ENCODE data around the gene NAT8.
"Not testable (repeated sequence)": the region's sequence is repeated elsewhere in the genome, so short reads cannot be mapped to it uniquely, and the experiment has no call there.

DNA sequence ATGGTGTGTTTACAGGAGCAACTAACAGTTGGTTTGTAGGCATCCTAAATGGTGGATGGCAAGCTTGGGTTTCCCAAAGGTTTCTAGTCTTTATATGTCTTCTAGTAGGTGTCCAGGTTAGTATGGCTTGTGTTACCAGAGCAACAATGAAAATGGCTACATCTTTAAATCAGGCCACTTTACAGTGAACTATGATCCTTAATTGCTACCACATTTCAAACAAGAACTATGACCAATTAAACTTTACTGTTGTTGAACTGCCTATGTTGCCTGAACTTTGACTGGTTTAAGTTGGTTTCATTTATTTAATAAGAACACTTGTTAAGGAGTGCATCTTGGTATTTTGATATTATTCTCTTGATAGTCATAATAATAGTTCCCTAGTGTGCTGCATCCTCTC is 5.2 kb downstream of the NAT8 start:
- TF ChIP-seq, protein P1, sequence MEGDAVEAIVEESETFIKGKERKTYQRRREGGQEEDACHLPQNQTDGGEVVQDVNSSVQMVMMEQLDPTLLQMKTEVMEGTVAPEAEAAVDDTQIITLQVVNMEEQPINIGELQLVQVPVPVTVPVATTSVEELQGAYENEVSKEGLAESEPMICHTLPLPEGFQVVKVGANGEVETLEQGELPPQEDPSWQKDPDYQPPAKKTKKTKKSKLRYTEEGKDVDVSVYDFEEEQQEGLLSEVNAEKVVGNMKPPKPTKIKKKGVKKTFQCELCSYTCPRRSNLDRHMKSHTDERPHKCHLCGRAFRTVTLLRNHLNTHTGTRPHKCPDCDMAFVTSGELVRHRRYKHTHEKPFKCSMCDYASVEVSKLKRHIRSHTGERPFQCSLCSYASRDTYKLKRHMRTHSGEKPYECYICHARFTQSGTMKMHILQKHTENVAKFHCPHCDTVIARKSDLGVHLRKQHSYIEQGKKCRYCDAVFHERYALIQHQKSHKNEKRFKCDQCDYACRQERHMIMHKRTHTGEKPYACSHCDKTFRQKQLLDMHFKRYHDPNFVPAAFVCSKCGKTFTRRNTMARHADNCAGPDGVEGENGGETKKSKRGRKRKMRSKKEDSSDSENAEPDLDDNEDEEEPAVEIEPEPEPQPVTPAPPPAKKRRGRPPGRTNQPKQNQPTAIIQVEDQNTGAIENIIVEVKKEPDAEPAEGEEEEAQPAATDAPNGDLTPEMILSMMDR (IDR thresholded peaks at IDR 0.05), result not testable (repeated sequence)
- TF ChIP-seq POLR2A (IDR thresholded peaks at IDR 0.05), result not testable (repeated sequence)

Data from tibial nerve (tissue), 3 donors.